Activated naive CD4-positive, alpha-beta T cell (primary cell): ENCODE results near the gene GPX4.

ENCODE experiments used
- DNase-seq, 4 experiments: peaks; one replicate each; lab custom pipeline; 2025; lab: John Stamatoyannopoulos, UW

The GPX4 gene

GRCh38 chr19:1102407-1103131, 1.2 kb upstream of the GPX4 start:
- DNase-seq = no peak

- DNase-seq = no peak
Observed at GRCh38 chr19:1103132-1103707, 574 bp upstream of the GPX4 start.

GRCh38 chr19:1104311-1105007, 665 bp downstream of the GPX4 start:
- peak; percentile 35 to 67 (median 46) for DNase-seq

- no peak for DNase-seq
Observed at GRCh38 chr19:1105008-1105872, 1.4 kb downstream of the GPX4 start.

DNA sequence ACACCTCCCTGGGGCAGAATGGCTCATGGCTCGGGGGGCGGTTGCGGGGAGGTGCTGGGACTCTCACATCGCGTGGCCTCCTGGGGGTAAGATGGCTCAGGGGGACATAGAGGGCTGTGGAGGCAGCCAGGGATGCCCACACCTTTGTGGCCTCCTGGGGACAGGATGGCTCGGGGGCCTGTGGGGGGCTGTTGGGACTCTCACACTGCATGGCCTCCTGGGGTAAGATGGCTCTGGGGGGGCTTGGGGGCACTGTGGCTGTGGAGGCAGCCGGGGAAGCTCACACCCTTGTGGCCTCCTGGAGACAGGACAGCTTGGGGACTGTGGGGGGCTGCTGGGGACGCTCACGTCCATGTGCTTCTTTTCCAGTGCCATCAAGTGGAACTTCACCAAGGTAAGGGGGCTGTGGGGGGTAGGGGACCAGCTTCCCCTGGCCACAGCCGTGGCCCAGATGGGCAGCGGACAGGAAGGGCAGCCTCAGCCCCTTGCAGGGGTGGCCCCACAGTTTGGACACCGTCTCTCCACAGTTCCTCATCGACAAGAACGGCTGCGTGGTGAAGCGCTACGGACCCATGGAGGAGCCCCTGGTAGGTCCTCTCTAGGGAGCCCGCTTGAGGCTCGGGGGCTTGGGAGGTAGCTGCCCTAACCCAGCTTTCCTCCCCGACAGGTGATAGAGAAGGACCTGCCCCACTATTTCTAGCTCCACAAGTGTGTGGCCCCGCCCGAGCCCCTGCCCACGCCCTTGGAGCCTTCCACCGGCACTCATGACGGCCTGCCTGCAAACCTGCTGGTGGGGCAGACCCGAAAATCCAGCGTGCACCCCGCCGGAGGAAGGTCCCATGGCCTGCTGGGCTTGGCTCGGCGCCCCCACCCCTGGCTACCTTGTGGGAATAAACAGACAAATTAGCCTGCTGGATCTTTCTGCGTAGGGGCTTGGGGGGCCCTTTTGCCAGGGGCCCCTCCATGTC, 2.4 kb downstream of the GPX4 start:
- DNase-seq = peak in 1 of 4 experiments; percentile 31

DNA sequence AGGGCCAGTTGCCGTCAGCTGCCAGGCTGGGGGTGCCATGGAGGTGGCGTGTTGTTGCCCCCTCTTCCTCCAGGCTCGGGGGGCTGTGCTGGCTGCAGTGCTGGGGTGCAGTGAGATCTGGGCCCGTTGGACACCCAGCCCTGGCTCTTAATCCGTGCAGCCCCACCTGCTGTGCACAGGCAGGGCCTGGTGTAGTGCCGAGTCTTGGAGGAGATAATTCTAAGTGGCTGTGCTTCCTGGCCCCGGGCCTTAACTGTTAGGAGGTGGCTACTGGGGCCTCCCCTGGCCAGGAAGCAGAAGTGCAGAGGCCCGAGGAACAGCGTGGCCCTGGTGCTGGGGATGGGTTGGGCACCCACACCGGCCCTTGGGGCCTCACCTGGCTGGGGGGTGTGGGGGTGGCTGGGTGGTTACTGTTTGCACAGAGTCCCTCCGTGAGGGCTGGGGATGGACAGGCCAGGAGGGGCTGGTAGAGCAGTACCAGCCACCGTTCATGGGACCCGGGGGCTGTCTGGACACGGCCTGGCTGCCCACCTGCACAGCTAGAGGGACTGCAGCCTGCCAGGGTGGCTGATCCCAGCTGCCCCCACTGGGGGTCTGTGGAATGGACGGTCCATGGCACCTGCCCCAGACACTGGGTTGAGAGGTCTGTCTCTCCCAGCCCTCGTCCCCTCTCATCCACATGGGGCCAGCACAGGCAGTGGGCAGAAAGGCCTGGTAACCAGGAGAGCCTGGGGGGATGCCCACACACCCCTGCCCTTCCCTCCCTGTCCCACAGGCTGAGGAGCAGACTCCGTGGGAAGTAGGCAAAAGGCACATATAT, 3.3 kb downstream of the GPX4 start:
- DNase-seq = no peak

DNA sequence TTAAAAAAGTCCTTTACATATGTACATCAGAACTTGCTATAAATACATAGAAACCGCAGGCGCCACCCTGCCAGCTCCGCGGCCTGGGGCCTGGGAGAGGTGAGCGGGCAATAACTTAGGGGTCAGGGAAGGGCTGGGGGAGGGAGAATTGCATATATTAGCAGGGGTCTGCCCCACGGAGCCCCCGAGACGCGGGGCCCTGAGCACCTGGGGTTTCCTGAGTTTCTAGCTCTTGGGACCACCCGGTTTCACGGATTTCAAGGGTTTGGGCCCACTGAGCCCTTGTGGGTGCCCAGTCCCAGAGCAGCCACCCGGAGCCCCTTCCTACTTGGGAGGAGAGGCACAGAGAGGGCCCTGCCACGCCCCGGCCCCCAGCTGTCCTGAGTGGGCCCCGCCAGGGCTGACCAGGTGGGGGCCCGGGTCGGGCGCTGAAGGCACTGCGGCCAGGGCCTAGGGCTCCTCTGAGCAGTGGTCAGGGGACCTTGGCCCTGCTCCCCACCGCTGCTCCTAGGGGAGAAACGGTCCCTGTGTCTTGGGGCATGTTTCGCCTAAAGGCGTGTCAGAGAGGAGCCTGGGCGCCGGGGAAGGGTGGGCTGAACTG, 4.0 kb downstream of the GPX4 start:
- no peak for DNase-seq

DNA sequence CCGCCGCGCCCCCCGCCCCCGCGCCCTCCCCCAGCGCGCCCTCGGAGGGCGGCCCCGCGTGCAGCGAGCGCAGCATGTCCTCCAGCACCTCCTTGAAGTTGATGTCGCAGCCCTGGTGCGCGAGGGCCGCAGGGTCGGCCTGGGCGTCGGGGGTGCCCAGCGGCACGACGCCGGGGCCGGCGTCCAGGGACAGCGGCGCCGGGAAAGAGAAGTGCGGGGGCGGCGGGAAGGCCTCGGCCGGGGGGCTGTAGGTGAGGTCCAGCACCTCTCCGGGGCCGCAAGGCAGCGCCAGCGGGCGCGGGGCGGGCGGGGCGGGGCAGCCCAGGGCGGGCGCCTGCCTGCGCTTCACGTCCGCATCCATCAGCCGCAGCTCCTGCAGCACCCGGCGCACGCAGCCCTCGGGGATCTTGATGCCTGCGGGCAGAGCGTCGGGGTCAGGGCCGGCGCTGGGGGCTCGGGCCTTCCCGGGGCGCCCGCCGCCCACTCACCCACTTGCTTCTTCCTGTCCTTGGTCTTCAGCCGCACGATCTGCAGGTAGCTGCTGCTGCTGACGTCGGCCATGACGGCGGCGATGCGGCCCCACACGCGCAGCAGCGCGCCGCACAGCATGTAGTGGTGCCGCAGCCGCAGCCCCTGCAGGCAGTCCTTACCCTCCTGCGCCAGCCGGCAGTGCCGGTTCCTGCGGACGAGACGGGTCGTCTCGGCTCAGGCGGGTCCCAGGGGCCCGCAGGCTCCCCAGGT, 4.7 kb downstream of the GPX4 start:
- no peak for DNase-seq

GRCh38 chr19:1109032-1109551, 5.3 kb downstream of the GPX4 start:
- no peak for DNase-seq

DNA sequence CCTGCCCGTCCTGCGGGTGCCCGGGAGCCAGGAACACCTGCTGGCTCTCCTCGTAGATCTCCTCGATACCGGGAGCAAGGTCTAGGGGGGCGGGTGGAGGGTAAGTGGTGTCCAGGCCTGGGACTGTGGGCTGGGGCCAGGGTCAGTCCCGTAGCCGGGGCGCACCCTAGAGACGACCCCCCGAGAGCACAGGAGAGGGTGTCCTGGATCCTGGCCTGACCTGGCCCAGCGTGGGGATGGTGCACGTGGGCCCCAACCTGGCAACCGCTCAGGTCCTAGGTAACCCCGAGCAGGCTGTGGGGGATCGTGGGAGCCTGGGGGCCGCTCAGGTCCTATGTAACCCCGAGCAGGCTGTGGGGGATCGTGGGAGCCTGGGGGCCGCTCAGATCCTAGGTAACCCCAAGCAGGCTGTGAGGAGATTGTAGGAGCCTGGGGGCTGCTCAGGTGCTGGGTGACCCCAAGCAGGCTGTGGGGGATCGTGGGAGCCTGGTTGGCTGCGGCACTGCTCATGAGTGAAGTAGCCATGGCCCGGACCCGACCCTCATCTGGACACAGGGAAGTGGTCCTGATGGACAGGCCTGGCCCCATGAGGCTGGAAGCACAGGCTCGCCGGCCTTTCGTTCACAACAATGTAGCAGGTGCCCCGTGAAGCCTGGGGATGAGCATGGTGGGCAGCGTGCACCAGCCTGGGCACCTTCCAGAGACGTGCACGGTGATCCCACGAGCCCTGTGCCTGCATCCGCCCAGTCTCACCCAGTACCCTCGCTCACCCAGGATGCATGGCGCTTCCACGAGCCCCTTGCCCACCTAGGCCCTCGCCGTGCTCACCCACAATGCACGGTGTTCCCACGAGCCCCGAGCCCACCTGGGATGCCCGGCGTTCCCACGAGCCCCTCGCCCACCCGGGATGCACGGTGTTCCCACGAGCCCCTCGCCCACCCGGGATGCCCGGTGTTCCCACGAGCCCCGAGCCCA, 6.2 kb downstream of the GPX4 start:
- DNase-seq = no peak

DNA sequence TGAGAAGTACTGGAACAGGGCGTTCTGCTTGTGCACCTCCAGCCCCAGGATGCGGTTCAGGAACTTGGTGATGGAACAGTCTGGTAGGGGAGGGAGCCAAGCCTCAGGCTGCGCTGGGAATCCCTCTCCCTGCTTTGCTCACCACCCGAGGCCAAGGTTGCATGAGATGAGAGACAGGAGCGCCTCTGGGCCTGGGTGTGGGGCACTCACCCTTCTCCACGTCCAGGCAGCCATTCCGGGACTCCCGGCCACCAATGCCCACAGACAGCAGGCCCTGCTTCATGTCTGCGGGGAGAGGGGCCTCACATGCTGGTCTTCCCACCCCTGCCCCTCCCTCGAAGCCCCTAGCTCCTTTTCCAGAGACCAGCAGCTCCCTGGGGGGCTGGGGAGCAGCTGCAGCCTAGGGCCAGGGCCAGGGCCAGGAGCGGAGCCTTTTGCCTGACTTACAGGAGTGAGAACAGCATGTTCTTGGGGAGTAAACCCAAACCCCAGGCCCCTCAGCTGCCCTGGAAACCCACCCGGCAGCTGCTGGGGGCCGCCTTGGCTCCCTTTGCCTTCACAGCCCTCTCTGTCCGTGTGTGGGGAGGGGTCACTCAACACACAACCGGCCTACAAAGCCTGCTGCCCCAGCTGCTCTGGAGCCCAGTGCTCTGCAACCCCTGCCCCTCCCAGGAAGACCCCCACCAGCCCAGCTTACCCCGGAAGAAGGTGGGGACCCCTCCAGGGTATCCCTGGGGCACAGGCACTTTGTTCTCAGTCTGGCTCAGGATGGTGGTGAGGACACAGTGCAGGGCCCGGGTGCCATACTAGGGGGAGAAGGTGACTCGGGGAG, 7.2 kb downstream of the GPX4 start:
- no peak for DNase-seq

DNA sequence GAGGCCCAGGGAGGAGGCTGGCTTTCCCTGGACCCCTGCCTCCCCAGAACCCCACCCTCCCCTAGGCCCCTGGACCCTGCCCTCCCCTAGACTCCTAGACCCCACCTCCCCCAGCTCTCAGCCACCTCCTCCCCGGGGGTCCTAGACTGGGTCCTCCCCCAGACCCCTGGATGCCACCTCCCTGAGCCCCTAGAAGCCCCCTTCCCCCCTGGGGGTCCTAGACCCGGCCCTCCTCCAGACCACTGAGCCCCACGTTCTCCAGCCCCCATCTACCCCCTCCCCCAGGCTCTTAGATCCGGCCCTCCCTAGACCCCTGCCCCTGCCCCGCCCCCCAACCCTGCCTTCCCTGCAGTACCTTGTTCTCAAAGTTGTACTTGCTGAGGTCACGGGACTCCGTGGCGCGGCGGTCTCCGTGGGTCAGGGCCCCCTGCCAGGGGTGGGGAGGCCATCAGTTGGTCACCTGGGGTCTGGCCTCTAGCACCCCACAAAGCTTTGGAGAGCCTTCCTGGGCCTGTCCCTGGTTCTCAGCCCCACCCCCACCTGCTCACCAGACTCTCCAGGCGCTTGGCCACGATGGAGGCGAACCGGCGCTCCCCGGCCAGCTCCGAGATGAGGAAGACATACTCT, 8.0 kb downstream of the GPX4 start:
- DNase-seq = no peak

DNA sequence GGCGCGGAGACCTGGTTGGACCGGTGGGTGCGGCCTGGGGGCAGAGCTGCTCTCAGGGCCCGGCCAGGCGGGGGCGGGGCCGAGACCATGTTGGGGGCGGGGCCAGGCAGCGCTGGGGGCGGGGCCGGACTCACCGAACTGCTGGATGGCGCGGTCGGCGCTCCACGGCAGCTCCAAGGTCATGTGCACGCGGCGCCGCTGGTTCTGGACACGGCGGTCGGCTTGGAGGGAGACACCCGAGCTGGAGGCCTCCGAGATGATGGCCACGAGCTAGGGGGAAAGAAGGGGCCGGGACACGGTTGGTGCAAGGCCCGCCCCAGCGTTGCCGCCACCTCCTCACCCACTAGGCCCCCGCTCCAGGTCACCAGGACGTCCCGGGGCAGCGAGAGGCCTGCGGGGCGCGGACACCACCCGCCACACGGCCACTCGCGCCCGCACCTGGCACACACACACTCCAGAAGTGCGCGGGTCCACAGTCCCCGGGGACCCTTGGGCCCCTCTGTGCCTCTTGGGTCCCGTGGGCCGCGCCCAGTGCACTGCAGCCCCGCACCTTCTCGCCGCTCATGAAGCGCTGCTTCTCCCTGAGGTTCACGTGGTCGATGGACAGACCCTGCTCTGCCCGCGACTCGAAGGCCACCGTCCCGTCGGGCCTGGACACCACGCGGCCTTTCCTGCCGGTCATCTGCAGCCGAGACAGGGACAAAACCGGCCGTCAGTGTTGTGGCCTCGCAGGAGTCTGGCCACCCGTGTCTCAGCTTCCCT, 8.7 kb downstream of the GPX4 start:
- no peak for DNase-seq

DNA sequence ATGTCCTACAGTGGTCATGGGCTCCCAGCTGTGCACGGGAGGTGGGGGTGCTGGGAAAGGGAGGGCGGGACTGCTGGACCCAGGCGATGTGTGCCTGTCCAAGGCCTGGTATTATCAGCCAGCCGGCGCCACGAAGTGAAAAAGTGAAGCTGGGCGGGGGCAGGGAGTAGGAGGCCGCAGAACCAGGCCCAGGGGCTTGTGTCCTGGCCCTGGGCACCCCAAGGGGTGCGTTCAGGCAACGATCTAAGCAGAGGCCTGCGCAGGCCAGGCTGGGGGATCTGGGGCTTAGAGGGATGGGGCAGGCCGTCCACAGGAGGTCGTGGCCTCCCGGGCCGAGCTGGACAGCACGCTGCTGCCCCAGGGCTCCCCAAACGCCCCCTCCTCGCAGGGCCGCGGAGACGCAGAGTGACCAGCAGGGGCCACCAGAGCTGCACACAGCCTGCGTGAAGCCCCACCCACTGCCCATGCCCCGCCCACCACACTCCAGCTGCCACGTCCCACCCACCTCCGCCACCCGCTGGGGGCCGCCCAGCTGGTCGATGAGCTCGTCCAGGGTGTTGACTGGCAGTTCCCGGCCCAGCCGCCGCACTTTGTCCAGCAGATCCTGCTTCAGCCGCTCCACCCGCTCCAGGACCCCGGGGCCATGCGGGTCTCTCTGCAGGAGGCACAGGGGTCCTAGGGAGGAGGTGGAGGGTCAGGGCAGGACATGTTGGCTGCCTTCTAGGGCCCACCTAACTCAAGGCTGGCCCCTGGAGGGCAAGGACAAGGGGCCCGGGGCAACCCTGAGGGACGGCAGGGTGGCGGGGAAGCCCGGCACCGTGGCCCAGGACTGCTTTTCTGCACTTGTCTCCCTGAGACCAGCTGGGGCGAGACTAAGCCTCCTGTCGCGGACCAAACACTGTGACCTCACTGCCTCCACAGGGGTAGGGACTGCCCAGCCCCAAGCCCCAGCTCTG, 9.5 kb downstream of the GPX4 start:
- DNase-seq = peak; percentile 35 to 80 (median 64)
